ENCODE measurements around the gene RHEB. TPM values are rescaled to one million over a fixed set of nuclear protein-coding genes. Genes with fewer than 3 reads are reported as not detected.

The RHEB gene
- total and polyA plus RNA-seq, 2 experiments from 2014 or later: 127 to 157 TPM

DNA sequence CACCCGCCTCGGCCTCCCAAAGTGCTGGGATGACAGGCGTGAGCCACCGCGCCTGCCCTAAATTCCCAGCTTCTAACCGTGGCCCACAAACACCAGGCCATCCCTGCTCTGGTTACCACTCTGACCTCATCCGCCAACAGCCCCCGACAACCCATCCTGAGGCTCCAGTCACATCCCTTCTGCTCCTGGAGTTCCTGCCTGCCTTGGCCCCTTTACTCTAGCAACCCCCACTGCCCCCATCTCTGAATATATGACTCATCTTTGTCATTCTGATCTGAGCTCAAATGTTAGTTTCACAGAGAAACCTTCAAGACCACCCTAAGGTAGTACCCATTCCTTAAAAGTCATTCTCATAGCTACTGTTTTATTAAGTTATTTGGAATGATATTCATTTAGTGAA is 26.6 kb downstream of the RHEB start:
- peaks cover 16% of the 10 kb centered on the region for H3K36me3 ChIP-seq
- H3K27ac ChIP-seq: no peak overlapping the region
- no peak for DNase-seq (ENCODE audit: low read depth in 1 of 2, low spot score in 1 of 2)
- no peaks in the 10 kb centered on the region for H3K9me3 ChIP-seq (ENCODE audit: low read depth)
- TF ChIP-seq, protein P1, sequence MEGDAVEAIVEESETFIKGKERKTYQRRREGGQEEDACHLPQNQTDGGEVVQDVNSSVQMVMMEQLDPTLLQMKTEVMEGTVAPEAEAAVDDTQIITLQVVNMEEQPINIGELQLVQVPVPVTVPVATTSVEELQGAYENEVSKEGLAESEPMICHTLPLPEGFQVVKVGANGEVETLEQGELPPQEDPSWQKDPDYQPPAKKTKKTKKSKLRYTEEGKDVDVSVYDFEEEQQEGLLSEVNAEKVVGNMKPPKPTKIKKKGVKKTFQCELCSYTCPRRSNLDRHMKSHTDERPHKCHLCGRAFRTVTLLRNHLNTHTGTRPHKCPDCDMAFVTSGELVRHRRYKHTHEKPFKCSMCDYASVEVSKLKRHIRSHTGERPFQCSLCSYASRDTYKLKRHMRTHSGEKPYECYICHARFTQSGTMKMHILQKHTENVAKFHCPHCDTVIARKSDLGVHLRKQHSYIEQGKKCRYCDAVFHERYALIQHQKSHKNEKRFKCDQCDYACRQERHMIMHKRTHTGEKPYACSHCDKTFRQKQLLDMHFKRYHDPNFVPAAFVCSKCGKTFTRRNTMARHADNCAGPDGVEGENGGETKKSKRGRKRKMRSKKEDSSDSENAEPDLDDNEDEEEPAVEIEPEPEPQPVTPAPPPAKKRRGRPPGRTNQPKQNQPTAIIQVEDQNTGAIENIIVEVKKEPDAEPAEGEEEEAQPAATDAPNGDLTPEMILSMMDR (IDR thresholded peaks at IDR 0.05; ENCODE audit: low read depth, low read length): no peak
- H3K4me1 ChIP-seq (ENCODE audit: low read depth): peaks cover 11% of the 10 kb centered on the region
- no peaks in the 10 kb centered on the region for H3K27me3 ChIP-seq
- no peak overlapping the region for H3K4me3 ChIP-seq

DNA sequence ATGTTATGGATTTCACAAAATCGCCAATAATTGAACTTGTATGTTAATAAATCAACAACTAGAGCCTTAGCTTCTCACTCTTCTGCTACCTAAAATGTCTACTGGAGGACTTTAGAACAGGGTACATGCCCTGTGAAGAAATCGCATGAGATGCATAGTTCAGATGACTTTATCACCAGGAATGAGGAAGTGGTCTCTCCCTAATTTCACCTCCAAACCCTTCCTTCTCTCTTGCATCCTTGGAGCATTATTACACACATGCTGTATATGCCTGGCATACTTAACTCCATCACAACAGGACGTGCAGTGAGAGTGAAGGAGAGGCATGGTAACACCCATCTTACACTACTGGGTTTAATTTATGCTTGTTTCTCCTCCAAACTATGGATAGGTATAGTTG is 27.8 kb downstream of the RHEB start:
- no peak overlapping the region for H3K27ac ChIP-seq
- TF ChIP-seq, protein P1 (IDR thresholded peaks at IDR 0.05; ENCODE audit: low read depth, low read length): no peak
- peak in 1 of 2 donors; percentile 90 for DNase-seq (ENCODE audit: low read depth in 1 of 2, low spot score in 1 of 2)
- H3K27me3 ChIP-seq: no peaks in the 10 kb centered on the region
- peaks cover 16% of the 10 kb centered on the region for H3K36me3 ChIP-seq
- H3K4me1 ChIP-seq (ENCODE audit: low read depth): peaks cover 11% of the 10 kb centered on the region
- H3K9me3 ChIP-seq (ENCODE audit: low read depth): no peaks in the 10 kb centered on the region
- no peak overlapping the region for H3K4me3 ChIP-seq

DNA sequence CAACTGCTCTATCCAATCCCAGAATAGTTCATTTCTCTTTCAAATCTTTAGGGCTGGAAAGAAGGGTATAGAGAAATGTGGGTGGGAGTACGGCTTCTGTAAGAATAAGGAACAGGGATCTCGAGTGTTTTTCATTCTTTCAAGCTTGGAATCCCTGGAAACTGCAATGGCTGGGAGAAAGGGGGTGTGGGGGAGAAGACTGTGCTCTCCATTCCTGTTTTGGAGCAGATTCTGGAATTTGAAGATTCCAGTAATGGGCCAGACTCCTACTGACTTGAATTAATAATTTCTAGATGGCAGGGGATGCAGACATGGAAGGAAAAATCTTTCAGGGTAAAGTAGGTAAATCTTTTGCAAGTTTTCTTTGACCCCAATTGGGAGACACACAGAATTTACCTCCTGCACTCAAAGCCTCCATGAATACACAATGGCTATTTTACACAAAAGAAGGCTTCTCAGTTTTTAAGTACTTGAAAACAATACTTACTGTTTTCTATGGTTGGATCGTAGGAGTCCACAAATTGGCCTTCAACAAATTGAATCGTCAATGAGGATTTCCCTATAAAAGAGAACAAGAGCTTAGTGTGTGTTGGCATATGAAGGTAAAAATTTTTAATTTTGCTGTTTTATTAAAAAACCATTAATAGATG is 29.1 kb downstream of the RHEB start:
- peaks cover 11% of the 10 kb centered on the region for H3K4me1 ChIP-seq (ENCODE audit: low read depth)
- DNase-seq (ENCODE audit: low read depth in 1 of 2, low spot score in 1 of 2): no peak
- peaks cover 16% of the 10 kb centered on the region for H3K36me3 ChIP-seq
- TF ChIP-seq, protein P1 (IDR thresholded peaks at IDR 0.05; ENCODE audit: low read depth, low read length): no peak
- H3K9me3 ChIP-seq (ENCODE audit: low read depth): no peaks in the 10 kb centered on the region
- no peak overlapping the region for H3K4me3 ChIP-seq
- no peak overlapping the region for H3K27ac ChIP-seq
- H3K27me3 ChIP-seq: no peaks in the 10 kb centered on the region

DNA sequence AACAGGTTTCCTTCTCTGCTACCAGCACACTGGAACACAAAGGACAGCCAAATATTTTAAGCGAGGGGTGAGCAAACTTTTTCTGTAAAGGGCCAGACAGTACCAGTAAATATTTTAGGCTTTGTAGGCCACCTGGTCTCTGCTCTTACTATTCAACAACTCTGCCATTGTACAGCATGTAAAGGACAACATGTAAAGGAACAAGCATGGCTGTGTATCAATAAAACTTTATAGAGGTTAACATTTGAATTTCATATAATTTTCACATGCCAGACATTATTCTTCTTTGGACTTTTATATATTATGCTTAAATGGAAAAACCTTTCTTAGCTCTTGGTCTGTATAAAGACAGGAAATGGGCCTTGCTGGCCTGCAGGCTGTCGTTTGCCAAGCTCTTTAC is 30.2 kb downstream of the RHEB start:
- no peaks in the 10 kb centered on the region for H3K27me3 ChIP-seq
- no peak overlapping the region for H3K4me3 ChIP-seq
- H3K27ac ChIP-seq: no peak overlapping the region
- no peak for DNase-seq (ENCODE audit: low read depth in 1 of 2, low spot score in 1 of 2)
- peaks cover 21% of the 10 kb centered on the region for H3K36me3 ChIP-seq
- H3K9me3 ChIP-seq (ENCODE audit: low read depth): no peaks in the 10 kb centered on the region
- peaks cover 8% of the 10 kb centered on the region for H3K4me1 ChIP-seq (ENCODE audit: low read depth)
- TF ChIP-seq, protein P1 (IDR thresholded peaks at IDR 0.05; ENCODE audit: low read depth, low read length): no peak

DNA sequence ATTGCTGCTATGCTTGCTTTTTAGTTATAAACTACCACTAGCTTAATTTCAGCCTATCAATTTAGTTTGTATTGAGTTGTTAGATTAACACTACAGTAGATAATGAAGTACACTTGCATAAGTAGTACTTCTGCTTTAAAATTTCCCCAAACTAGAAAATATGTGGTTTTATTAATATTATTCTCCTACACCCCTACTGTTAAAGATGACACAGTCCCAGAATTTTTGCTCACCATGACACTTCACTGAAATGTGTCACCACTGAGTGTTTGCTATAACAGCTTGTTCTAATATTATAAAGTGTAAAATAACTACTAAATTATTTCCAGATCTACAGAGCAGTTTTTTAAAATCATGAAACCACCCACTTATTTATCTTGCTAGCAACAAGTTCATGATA is 31.6 kb downstream of the RHEB start:
- Histone ChIP-seq H3K36me3 (peaks cover 24% of the 10 kb centered on the region), H3K4me3 (no peak overlapping the region), H3K4me1 (ENCODE audit: low read depth) (no peaks in the 10 kb centered on the region)

More for the DNA sequence above, 31.6 kb downstream of the RHEB start:
- Histone ChIP-seq H3K27me3 (no peaks in the 10 kb centered on the region), H3K27ac (no peak overlapping the region), H3K9me3 (ENCODE audit: low read depth) (no peaks in the 10 kb centered on the region)
- TF ChIP-seq, protein P1 (IDR thresholded peaks at IDR 0.05; ENCODE audit: low read depth, low read length): no peak
- no peak for DNase-seq (ENCODE audit: low read depth in 1 of 2, low spot score in 1 of 2)
